Left ventricle myocardium inferior (tissue), 1 donor: Measurements from ENCODE around the gene BNIP3. TPM values are rescaled to one million over a fixed set of nuclear protein-coding genes. Genes with fewer than 3 reads are reported as not detected.

Source experiments
- DNase-seq: peaks from one replicate; pipeline ENCODE4 v3.0.0-alpha.2; 2020
- H3K27ac ChIP-seq: fragments of 200-600 bp; replicated peaks from 2 replicates; pipeline ENCODE4 v1.8.0; 2021
- H3K27me3 ChIP-seq: fragments of 200-600 bp; 2 replicates; pipeline ENCODE4 v1.8.0; 2021; ENCODE audit warnings: low read depth
- H3K36me3 ChIP-seq: fragments of 200-600 bp; 2 replicates; pipeline ENCODE4 v1.8.0; 2021
- H3K4me1 ChIP-seq: fragments of 200-600 bp; 2 replicates; pipeline ENCODE4 v1.8.0; 2021
- H3K4me3 ChIP-seq: fragments of 200-600 bp; 2 replicates; pipeline ENCODE4 v1.8.0; 2021; ENCODE audit warnings: mild to moderate bottlenecking, moderate library complexity
- H3K9me3 ChIP-seq: fragments of 200-600 bp; replicated peaks from 2 replicates; pipeline ENCODE4 v1.8.0; 2021
- intact Hi-C: fragments of 100-400 bp; cut with micrococcal nuclease; formaldehyde crosslinking; loops from one replicate; pipeline ENCODE4 v1.11.0; 2022
- total RNA-seq: library from RNA; stranded (reverse); fragmentation: NEBNext Ultra II Directional; extraction: Animal tissue kit (Norgen Biotek cat#: 25700); gene quantifications from one replicate; pipeline ENCODE4 v1.2.1, GENCODE V29; 2021
- TF ChIP-seq, protein P1 (sequence below): fragments of 200-600 bp; IDR thresholded peaks from 2 replicates; pipeline ENCODE4 v1.8.0; 2021; ENCODE audit warnings: antibody characterized with exemption, mild to moderate bottlenecking, borderline replicate concordance
- donor health status: DM: no; HTN: yes; CAD: no; lungs with severe emphysema.

Gene BNIP3
- total RNA-seq, 1 donor from 2014 or later: 161 TPM

DNA sequence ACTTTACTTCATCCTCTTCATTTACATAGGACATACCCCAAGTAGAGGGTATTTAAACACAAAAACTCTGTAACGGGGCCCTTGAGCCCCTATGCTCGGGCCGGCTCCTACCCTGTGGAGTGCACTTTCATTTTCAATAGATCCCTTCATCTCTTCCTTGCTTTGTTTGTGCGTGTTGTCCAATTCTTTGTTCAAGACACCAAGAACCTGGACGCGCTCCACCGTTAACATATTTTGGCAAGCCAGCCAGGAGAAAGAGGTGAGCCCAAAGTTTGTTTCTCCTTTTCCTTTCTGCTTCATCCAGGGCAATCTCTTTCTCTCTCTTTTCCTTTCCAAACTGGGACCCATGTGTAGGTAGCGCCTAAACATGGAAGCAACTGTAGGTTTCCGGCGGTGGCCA, 26.0 kb upstream of the BNIP3 start:
- no peak overlapping the region for H3K4me3 ChIP-seq
- no peaks in the 10 kb centered on the region for H3K27me3 ChIP-seq
- H3K4me1 ChIP-seq: peaks cover 20% of the 10 kb centered on the region
- TF ChIP-seq, protein P1, sequence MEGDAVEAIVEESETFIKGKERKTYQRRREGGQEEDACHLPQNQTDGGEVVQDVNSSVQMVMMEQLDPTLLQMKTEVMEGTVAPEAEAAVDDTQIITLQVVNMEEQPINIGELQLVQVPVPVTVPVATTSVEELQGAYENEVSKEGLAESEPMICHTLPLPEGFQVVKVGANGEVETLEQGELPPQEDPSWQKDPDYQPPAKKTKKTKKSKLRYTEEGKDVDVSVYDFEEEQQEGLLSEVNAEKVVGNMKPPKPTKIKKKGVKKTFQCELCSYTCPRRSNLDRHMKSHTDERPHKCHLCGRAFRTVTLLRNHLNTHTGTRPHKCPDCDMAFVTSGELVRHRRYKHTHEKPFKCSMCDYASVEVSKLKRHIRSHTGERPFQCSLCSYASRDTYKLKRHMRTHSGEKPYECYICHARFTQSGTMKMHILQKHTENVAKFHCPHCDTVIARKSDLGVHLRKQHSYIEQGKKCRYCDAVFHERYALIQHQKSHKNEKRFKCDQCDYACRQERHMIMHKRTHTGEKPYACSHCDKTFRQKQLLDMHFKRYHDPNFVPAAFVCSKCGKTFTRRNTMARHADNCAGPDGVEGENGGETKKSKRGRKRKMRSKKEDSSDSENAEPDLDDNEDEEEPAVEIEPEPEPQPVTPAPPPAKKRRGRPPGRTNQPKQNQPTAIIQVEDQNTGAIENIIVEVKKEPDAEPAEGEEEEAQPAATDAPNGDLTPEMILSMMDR: no peak
- intact Hi-C loops: no loop called here
- DNase-seq: no peak
- H3K27ac ChIP-seq: no peak overlapping the region
- peaks cover 6% of the 10 kb centered on the region for H3K9me3 ChIP-seq
- no peaks in the 10 kb centered on the region for H3K36me3 ChIP-seq

DNA sequence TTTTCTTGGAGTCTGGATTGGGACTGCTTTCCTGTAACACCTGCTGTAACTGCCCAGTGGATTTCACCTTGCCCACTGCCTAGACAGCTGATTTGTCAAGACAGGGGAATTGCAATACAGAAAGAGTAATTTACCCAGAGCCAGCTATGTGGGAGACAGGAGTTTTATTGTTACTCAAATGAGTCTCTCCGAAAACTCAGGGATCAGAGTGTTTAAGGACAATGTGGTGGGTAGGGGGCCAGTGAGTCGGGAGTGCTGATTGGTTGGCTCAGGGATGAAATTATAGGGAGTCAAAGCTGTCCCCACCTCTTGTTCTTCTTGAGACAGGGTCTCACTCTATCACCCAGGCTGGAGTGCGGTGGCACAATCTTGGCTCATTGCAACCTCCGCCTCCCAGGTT, 25.2 kb upstream of the BNIP3 start:
- no peaks in the 10 kb centered on the region for H3K36me3 ChIP-seq
- intact Hi-C loops: no loop called here
- peaks cover 19% of the 10 kb centered on the region for H3K4me1 ChIP-seq
- no peak overlapping the region for H3K4me3 ChIP-seq
- TF ChIP-seq, protein P1: no peak
- no peaks in the 10 kb centered on the region for H3K27me3 ChIP-seq
- no peak for DNase-seq
- peaks cover 6% of the 10 kb centered on the region for H3K9me3 ChIP-seq
- no peak overlapping the region for H3K27ac ChIP-seq

DNA sequence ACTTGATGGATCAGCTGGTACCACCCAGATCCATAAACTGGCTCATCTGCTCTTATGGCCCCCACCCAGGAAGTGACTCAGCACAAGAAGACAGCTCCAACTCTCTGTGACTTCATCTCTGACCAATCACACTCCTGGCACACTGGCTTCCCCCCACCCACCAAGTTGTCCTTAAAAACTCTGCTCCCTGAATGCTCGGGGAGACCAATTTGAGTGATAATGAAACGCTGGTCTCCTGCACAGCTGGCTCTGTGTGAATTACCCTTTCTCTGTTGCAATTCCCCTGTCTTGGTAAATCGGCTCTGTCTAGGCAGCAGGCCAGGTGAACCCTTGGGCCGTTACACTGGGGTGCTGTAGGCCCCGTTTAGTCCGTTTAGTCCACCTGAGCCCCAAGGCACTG, 23.4 kb upstream of the BNIP3 start:
- H3K9me3 ChIP-seq: peaks cover 6% of the 10 kb centered on the region
- H3K27me3 ChIP-seq: no peaks in the 10 kb centered on the region
- no peak for DNase-seq
- no peaks in the 10 kb centered on the region for H3K36me3 ChIP-seq
- no peak overlapping the region for H3K4me3 ChIP-seq
- H3K27ac ChIP-seq: no peak overlapping the region
- TF ChIP-seq, protein P1: no peak
- intact Hi-C loops: no loop called here
- H3K4me1 ChIP-seq: peaks cover 7% of the 10 kb centered on the region

DNA sequence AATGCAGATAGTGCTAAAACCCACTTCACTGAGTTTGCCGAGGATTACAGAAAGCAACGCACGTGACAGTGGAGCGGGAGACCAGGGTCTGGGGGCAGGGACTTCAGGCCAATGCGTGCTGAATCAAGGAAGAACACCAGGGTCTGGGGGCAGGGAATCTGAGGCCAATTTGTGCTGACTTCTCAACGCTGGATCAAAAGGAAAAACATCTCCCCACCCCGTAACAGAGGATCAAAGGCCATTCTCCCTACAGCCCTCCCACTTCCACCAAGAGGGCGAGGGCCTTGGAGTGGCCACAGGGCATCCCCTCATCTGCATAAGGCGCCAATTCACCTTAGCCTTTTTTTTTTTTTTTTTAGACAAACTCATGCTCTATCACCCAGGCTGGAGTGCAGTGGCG, 22.3 kb upstream of the BNIP3 start:
- H3K4me1 ChIP-seq: peaks cover 8% of the 10 kb centered on the region
- H3K36me3 ChIP-seq: no peaks in the 10 kb centered on the region
- TF ChIP-seq, protein P1: no peak
- H3K27ac ChIP-seq: no peak overlapping the region
- H3K4me3 ChIP-seq: no peak overlapping the region
- H3K9me3 ChIP-seq: peaks cover 6% of the 10 kb centered on the region
- intact Hi-C loops: no loop called here
- DNase-seq: no peak
- no peaks in the 10 kb centered on the region for H3K27me3 ChIP-seq

DNA sequence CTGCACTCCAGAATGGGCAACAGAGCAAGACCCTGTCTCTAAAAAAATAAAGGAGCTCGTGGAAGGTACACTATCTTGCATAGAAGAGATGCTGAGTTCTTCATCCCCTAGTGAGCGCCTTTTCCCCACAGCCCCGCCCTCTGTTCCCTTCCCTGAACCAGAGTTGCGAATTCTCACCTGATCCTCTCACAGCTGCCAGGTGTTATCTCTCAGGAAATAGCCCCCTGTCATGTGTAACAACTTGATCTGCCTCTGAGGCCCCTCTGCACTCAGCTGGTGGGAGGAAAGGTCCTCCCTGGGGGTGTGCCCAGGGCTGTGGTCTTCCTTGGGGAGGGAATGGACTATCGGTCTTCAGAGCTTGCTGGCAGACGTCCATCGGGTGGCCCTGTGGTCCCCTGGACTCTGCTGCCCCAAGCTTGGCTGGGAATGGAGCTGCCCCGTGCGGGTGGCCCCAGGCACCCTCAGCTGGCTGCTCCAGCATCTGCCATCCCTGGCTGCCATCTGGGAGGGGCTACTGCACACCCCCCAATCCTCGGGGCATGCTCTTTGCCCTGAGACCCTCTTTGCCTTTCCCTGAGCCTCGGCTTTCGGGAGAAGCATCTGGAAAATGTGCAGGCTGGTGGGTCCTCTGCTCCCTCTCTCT, 21.7 kb upstream of the BNIP3 start:
- H3K27ac ChIP-seq: no peak overlapping the region
- peaks cover 15% of the 10 kb centered on the region for H3K4me1 ChIP-seq
- intact Hi-C loops: no loop called here
- H3K4me3 ChIP-seq: no peak overlapping the region
- no peaks in the 10 kb centered on the region for H3K27me3 ChIP-seq
- TF ChIP-seq, protein P1: no peak
- H3K36me3 ChIP-seq: no peaks in the 10 kb centered on the region
- DNase-seq: no peak
- peaks cover 6% of the 10 kb centered on the region for H3K9me3 ChIP-seq
